Activated CD4-positive, alpha-beta T cell treated with anti-CD3 and anti-CD28 coated beads, Interleukin-2, Interleukin-6, amounts not matched to agents 100 ng/mL and 50 ng/mL, durations not matched to agents 16 hours and 8 hours (primary cell): ENCODE data around the gene CFDP1.
"Not testable (repeated sequence)": the region's sequence is repeated elsewhere in the genome, so short reads cannot be mapped to it uniquely, and the experiment has no call there.

Experiments
- DNase-seq: peaks from one replicate; pipeline ENCODE4 v3.0.0-alpha.2; 2020

CFDP1 gene

DNA sequence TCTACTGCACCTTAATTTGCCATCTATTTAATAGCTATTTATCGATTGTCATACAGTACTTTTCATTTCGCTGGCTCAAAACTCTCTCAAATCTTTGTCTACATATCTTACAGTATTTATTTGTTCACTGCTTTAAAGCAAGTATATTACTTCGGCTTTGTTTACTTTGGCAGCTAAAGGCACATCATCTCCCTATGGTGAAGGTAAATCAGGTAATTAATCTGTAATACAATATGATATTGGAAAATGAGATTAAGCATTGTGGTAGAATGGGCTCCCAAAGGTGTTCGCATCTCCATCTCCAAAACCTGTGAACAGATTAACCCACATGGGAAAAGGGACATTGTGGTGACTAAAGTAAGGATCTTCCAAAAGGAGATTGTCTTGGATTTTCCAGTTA is 24.7 kb upstream of the CFDP1 start:
- DNase-seq, result no peak

DNA sequence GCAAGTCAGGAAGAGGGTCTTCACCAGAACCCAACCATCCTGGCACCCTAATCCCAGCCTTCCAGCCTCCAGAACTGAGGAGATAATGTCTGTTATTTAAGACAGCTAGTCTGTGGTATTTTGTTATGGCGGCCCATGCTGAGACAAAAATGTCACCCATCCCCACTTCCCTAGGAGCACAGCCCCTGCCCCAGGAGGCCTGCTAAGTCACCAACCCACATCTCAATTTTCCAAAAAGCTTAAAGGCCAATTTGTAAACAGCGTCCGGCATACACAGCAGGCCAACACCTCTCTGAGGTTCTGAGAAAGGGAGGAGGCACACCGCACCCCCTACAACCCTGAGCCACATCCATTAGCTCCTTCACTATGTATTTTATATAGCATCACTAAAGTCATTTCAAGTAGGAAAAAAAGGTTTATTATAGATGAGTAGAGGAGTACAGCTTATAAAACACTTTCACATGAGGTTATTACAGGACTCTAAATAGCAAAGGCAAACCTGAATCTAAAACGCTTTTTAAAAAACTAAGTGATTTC is 24.2 kb upstream of the CFDP1 start:
- DNase-seq, result no peak

DNA sequence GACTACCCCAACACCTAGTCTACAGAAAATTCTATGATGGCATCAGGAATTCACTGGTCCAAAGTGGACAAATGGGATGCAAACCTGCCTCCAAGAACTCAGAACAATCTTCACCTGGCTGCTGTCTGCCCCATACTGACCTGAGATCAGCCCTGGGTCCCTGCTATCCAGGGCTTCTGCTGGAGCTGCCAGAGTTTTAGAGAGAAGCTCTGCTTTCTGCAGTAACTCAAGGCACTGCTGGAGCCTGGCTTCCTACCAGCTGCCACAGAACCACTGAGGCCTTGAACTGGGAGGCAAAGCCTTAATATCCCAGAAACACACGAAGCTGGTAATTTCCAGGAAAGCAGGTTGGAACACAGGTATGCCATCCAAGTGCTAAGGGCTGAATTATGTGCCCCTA is 23.7 kb upstream of the CFDP1 start:
- DNase-seq, result no peak

- DNase-seq, result not testable (repeated sequence)
Observed at GRCh38 chr16:75456486-75456885, 23.2 kb upstream of the CFDP1 start.

GRCh38 chr16:75455677-75456076 is 22.4 kb upstream of the CFDP1 start:
- DNase-seq, result no peak

GRCh38 chr16:75452464-75453190 is 19.3 kb upstream of the CFDP1 start:
- no peak for DNase-seq

- DNase-seq, result no peak
Observed at GRCh38 chr16:75446416-75446815, 13.1 kb upstream of the CFDP1 start.

DNA sequence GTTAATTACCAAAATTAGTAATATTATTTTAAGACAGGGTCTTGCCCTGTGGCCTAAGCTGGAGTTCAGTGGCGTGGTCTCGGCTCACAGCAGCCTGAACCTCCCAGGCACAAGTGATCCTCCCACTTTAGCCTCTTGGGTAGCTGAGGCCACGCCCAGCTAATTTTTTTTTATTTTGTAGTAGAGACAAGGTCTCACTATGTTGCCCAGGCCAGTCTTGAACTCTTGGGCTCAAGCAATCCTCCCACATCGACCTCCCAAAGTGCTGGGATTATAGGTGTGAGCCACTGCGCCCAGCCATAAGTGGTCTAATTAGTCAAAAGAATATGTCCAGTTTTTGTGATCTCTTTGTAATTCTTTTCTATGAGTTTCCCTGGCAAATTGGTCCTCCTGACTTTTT is 12.0 kb upstream of the CFDP1 start:
- DNase-seq, result no peak

DNA sequence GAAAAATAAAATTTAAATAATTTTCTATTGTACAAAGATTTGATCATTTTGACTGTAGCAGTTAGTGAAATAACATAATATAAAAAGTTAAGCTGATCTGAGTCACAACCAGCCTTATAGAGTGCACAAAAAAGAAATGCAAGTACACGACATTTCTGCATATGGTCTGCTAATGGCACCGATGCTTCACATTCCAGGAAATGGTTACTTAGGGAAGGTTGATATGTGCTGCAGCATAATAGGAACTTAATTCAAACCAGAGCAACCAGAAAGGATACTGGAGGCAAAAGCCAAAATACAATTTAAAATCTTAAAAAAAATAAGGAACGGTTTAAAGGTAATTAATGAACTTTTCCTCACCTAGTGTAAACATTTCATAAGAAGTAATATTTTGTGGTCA is 10.0 kb upstream of the CFDP1 start:
- no peak for DNase-seq

DNA sequence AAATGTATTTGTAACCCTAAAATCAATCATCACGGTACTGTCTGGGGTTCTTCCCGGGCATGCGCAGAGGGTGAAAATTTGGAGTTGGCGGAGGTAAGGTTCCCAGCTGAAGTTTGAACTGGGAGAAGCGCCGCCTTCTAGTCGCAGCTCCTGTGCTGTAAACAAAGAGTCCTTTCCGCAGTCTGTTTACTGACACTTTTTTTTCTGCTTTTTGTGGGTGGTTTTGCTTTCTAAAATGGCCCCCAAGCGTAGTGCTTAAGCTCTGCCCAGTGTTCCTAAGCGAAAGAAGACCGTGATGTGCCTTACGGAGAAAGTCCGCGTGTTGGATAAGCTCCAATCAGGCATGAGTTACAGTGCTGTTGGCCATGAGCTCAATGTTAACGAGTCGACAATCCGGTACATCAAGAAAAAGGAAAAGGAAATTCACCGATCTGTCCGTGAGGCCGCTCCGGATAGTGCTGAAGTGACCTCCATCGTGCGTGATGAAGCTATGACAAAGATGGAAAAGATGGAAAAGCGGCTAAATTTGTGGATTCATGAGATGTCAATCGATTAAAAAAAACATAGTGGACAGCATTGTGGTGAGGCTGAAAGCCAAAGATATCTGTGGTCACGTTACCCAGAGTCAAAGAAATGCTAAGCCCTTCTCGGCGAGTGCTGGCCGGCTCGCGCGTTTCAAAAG is 570 bp upstream of the CFDP1 start:
- DNase-seq, result no peak

- no peak for DNase-seq
Observed at GRCh38 chr16:75429621-75430403, 3.5 kb downstream of the CFDP1 start.

DNA sequence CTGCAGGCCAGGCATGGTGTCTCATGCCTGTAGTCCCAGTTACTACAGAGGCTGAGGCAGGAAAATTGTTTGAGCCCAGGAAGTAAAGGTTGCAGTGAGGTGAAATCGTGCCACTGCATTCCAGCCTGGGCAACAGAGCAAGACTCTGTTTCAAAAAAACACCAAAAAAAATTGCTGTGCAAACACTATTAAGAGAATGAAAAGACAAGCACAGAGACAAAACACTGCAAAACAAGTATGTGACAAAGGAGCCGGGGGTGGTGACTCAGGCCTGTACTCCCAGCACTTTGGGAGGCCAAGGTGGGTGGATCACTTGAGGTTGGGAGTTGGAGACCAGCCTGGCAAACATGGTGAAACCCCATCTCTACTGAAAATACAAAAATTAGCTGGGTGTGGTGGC is 6.8 kb downstream of the CFDP1 start:
- not testable (repeated sequence) for DNase-seq

DNA sequence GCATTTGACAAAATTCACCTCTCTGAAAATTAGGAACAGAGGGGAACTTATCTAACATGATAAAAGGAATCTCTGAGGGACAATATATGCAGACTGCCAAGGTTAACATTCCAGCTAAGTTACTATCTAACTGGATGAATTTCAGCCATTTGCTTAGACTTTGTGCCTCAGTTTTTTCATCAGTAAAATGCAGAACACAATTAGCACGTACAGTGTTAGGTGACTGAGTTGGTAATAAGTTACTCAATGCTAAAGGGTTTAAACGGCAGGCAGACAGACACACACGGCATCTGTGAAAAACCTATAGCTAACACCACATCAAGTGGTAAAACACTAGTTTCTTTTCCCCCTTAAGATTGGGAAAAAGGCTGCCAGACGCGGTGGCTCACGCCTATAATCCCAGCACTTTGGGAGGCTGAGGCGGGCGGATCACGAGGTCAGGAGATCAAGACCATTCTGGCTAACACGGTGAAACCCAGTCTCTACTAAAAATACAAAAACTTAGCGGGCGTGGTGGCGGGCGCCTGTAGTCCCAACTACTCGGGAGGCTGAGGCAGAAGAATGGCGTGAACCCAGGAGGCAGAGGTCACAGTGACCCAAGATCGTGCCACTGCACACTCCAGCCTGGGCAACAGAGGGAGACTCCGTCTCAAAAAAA is 9.1 kb downstream of the CFDP1 start:
- not testable (repeated sequence) for DNase-seq

GRCh38 chr16:75423723-75424104 is 9.6 kb downstream of the CFDP1 start:
- DNase-seq, result no peak

DNA sequence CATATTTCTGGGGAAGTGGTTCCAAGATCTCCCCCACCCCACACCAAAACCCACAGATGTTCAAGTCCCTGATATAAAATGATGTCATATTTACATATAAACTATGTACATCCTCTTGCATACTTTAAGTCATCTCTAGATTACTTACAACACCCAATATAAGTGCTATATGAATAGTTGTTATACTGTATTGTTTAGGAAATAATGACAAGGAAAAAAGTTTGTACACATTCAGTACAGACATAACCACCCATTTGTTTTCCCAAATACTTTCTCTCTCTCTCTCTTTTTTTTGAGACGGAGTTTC is 11.5 kb downstream of the CFDP1 start:
- DNase-seq, result no peak

DNA sequence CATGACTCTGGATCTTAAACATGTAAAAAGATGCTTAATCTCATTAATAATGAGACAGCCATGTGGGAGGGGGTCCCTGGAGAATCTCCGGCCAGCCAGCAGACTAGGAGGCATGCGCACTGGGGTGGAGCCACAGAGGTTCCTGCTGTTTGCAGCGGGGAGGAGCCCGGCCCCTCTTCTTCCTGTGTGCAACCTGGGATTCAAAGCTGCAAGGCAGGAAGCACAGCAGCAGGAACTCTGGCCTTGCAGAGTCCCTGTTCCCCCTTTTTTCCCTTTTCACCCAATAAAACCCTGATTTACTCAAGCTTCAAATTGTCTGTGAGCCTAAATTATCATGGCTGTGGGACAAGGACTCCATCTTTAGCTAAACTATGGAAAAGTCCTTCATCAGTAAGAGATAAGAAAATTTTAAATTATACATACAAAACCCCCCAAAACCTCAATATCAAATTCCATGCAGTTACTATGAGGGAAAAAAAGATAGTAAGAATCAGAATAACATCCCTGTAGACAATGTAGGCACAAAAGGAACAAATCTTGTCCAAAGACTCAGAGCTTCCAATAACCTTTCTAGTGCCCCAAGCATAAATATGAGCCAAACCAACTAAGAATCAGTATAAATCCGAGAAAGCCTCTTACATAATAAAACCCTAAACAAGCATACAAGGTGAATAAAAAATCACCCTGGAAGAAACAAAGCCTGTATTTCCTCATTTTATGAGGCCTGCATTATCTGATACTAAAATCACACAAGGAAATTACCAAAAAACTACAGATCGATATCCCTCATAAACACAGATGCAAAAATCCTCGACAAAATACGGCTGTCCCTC is 12.1 kb downstream of the CFDP1 start:
- DNase-seq, result peak; percentile 35

GRCh38 chr16:75416904-75417565 is 16.3 kb downstream of the CFDP1 start:
- no peak for DNase-seq

DNA sequence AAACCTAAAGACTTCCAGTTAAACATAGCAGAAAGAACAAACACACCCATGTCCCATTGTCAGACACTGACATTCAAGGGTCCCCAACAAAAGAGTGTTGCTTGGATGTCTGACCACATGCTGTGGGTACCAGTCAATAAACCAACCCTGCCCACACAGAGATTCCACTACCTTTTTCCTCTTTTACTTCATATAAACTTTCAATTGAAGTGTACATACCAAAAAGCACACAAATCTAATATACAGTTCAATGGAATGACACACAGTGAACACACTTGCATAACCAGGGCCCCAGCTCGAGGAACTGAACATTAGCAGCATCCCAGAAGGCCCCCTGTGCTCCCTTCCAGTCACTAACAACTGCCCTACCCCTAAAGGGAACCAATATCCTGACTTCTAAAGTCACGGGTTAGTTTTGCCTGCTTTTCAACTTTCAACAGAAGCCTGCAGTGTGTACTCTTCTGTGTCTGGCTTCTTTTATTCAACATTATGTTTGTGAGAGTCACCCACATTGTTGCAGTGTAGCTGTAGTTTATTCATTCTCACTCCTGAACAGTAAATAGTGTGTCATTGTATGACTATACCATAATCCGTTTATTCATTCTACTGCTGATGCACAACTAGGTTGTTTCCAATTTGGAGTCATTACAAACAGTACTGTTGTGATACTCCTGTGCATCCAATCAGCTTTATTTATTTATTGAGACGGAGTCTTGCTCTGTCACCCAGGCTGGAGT is 18.0 kb downstream of the CFDP1 start:
- DNase-seq, result no peak

GRCh38 chr16:75413951-75414350 is 19.4 kb downstream of the CFDP1 start:
- no peak for DNase-seq

GRCh38 chr16:75406943-75407342 is 26.4 kb downstream of the CFDP1 start:
- DNase-seq, result no peak
